H1 (cell line): Measurements from ENCODE around the gene FNDC7.

ENCODE experiments used
- CHD1 ChIP-seq: IDR thresholded peaks from 2 replicates; pipeline ENCODE4 v1.6.1; 2012; ENCODE audit warnings: low read depth, low read length, improper control_type of control experiment
- CTCF ChIP-seq, 3 experiments: IDR thresholded peaks; 1 replicate in 2 of 3; 2 replicates in 1 of 3; pipeline versions ENCODE4 v1.5.1 to v1.6.1; 2011; ENCODE audit warnings: low read length in 3 of 3, mild to moderate bottlenecking in 3 of 3, inconsistent platforms in 2 of 3, low read depth in 1 of 3, moderate library complexity in 1 of 3; ENCODE audit not compliant: insufficient read depth in 1 of 3; ENCODE audit errors: control extremely low read depth in 1 of 3
- EP300 ChIP-seq, 2 experiments: IDR thresholded peaks; 1 replicate in 1 of 2; 2 replicates in 1 of 2; pipeline ENCODE4 v1.6.1; 2011 to 2012; ENCODE audit warnings: low read depth in 2 of 2, low read length in 2 of 2, mild to moderate bottlenecking in 2 of 2, borderline replicate concordance in 1 of 2, inconsistent platforms in 1 of 2, moderate library complexity in 1 of 2
- POLR2A ChIP-seq, 2 experiments: IDR thresholded peaks; 1 replicate in 1 of 2; 2 replicates in 1 of 2; pipeline ENCODE4 v1.6.1; 2011; ENCODE audit warnings: low read depth in 2 of 2, low read length in 2 of 2, mild to moderate bottlenecking in 2 of 2; ENCODE audit errors: control extremely low read depth in 1 of 2
- POLR2AphosphoS5 ChIP-seq: IDR thresholded peaks from 2 replicates; pipeline ENCODE4 v1.6.1; 2011; ENCODE audit warnings: low read depth, low read length
- RXRA ChIP-seq: IDR thresholded peaks from 2 replicates; pipeline ENCODE4 v1.6.1; 2011; ENCODE audit warnings: low read depth, mild to moderate bottlenecking, low read length, moderate library complexity; ENCODE audit not compliant: insufficient read depth
- SP1 ChIP-seq: IDR thresholded peaks from 2 replicates; pipeline ENCODE4 v1.6.1; 2011; ENCODE audit warnings: low read depth, low read length

GRCh38 chr1:108708691-108709660 lies 3.7 kb upstream of the FNDC7 start:
- TF ChIP-seq POLR2A (IDR thresholded peaks at IDR 0.05; ENCODE audit: control extremely low read depth in 1 of 2, low read depth in 2 of 2, low read length in 2 of 2) (no peak), CTCF (IDR thresholded peaks at IDR 0.05; ENCODE audit: control extremely low read depth in 1 of 3, insufficient read depth in 1 of 3, low read depth in 1 of 3, low read length in 3 of 3) (peak; percentile 59 to 85 (median 85)), CHD1 (no peak), SP1 (no peak), POLR2AphosphoS5 (no peak), RXRA (no peak), EP300 (IDR thresholded peaks at IDR 0.05; ENCODE audit: borderline replicate concordance in 1 of 2, low read depth in 2 of 2, low read length in 2 of 2) (no peak)
